Stromal cell of bone marrow (primary cell): ENCODE data around the gene NME1.
"Not testable (repeated sequence)": the region's sequence is repeated elsewhere in the genome, so short reads cannot be mapped to it uniquely, and the experiment has no call there.

Experiments used
- DNase-seq: peaks from one replicate; pipeline ENCODE4 v3.0.0-alpha.2; 2012; ENCODE audit warnings: low read depth

NME1 gene

DNA sequence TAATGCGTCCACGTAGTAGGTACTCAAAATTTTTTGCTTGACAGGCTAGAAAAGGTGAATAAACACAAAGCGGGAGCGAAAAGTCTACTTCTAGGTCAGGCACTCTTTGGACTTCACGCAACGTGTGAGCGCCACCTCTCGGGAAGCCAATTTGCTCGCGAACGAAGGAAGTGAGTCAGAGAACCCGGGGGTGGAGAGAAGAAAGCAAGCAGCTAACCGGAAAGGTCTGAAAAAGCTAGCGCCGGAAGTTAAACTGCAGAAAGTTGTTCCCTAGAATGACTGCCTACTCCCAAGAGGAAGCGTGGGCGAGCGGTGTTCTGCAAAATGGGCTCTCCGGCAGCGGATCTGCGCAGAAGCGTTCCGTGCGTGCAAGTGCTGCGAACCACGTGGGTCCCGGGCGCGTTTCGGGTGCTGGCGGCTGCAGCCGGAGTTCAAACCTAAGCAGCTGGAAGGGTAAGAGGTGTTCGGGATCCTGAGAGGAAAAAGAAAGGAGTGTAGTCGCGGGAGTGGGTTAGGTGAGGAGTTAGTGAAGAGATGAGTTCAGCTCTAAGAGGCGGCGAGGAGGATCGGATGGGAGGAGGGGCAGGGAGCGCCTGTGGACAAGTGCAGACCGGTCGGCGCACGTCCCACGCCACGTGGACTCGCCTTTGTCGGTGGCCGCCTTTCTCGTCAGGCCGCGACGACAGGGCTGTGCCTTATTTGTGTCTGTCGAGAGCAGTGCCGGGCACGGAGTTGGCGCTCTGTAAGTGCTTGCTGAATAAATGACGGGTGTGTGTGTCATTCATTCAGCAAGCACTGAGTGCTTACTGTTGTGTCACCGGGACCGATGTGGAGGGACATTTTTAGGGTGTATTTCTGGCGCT is at the start of gene NME1:
TSS of gene NME1 (plus strand) at position 350 of the 863 bp plus-strand sequence. CDS start 2,096 bp downstream, outside the sequence.
- DNase-seq, result peak; percentile 99

DNA sequence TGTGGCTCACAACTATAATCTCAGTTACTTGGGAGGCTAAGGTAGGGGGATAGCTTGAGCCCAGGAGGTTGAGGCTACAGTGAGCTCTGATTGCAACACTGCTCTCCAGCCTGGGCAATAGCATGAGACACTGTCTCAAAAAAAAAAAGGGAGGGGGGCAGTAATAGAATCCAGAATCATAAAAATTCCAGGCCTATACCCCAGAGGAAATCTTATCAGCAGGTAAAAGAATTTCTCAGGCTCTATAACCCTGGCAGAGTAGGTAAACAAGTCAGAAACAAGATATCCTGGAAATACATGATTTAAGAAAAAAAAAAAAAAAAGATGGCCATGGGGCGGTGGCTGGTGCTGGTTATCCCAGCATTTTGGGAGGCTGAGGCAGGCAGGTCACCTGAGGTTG is 45.6 kb upstream of the NME1 start:
- no peak for DNase-seq

DNA sequence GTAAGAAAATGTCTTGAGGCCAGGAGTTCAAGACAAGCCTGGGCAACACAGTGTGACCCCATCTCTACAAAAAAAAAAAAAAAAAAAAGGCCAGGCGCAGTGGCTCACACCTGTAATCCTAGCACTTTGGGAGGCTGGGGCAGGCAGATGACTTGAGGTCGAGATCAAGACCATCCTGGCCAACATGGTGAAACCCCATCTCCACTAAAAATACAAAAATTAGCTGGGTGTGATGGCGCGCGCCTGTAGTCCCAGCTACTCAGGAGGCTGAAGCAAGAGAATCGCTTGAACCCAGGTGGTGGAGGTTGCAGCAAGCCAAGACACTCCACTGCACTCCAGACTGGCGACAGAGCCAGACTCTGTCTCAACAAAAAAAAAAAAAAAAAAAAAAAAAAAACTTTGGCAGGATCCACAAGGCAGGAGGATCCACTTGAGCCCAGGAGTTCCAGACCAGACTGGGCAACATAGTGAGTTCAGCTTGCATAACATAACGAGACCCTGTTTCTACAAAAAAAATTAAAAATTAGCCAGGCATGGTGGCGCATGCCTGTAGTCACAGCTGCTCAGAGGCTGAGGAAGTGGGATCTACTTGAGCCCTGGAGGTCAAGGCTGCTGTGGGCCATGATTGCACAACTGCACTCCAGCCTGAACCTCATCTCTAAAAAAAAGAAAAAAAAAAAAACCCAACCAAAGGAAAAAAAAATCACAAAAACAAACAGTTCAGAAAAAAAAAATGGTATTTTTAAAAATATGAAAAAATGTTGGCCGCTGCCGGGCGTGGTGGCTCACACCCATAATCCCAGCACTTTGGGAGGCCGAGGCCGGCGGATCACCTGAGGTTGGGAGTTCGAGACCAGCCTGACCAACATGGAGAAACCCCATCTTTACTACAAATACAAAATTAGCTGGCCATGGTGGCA is 40.8 kb upstream of the NME1 start:
- DNase-seq, result not testable (repeated sequence)

DNA sequence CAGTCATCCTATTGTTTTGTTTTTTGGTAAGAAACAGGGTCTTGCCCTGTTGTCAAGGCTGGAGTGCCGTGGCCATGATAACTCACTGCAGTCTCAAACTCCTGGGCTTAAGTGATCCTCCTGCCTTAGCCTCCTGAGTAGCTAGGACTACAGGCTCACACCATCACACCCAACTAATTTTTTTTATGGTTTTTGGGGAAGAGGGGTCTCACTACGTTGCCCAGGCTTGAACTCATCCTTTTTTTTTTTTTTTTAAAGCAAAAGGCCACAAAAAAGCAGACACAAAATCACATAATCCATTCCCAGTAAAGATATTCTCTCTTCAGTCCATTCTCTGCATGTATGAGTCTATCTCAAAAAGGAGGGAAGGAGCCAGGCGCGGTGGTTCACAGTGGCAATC is 38.2 kb upstream of the NME1 start:
- DNase-seq, result no peak

DNA sequence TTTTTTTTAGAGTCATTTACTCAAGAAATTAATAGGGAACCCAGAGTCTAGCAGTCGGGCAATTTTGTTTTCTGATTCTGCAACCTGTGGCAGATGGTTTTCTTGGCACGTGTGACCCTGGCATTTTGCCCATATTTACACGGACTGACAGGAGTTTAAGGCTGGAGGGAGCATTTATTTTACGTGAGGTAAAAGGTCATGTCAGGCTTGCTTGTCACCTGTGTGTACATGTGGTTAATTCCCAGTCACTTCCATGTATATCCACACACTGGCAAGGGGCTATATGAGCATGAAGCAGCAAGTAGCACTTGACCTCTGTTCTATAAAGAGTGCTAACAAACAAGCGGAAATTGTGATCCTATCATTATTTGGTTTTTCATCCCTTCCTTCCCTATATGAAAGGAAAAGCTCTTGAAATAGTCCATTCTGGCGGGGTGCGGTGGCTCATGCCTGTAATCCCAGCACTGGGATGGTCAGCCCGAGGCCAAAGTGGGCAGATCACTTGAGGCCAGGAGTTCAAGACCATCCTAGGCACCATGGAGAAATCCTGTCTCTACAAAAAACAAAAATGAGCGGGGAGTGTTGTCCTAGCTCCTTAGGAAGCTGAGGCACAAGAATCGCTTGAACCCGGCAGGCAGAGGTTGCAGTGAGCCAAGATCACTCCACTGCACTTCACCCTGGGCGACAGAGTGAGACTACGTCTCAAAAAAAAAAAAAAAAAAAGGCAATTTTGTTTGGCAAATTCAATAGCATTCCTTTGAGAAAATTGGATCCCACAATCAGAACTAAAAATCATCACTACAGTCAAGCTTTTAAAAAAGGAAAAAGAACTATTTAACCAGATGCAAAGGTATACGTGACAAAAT is 34.8 kb upstream of the NME1 start:
- no peak for DNase-seq

DNA sequence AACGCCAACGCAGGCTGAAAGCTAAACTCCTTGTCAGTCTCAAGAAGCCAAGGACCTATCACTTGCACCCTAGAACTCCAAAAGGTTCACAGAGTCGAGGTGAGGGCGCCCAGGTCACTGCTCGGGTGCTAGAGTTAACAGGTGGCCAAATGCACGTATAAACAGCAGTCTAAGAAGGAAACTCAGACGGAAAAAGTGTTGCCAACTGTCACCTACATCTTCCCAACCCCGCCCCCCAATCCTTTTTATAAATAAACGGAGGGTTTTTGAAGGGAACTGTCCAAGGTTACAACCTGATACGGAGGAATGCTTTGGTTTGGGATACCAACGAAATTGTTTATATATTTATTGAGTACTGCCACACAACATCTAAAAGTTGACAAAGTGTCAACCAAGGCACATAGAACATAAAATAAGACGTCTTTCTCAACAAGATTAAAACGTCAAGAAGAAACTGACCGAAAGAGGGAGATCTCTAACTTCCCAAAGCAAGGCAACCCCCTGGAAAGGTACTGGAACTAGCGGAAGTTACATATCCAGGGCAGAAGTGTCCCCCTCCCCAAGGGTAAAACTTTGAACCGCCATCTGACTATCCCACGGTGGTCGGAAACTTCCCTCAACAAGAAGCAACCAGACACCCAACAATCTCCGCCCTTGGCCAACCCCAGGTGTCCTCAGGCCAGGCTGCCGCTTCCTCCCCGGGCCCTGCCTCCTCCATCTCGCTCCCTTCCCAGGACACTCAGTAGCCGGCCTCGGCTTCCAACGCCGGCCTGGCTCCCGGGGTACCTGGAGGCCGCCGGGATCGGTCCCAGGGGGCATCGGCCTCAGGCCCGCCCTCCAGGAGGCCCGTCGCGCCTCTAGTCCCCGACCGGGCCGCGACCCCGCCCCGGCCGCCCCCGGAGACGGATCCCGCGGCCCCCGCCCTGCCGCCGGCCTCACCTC is 33.7 kb upstream of the NME1 start:
- no peak for DNase-seq

DNA sequence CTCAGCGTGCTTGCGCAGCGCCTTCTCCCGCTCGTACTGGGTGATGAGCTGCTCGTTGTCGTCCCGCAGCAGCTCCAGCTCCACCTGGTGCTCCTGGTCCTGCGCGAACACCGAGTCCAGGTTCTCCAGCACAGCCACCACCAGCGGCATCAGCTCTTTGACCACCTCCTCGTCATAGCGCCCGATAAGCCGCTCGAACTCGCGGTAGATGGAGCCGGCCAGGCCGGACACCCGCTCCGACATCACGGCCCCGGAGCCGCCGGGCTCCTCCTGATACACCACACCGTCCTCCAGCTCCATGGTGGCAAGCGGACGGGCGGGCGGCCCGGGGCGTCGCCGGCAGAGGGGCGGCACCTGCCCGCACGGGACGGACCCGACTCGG is 33.0 kb upstream of the NME1 start:
- no peak for DNase-seq

DNA sequence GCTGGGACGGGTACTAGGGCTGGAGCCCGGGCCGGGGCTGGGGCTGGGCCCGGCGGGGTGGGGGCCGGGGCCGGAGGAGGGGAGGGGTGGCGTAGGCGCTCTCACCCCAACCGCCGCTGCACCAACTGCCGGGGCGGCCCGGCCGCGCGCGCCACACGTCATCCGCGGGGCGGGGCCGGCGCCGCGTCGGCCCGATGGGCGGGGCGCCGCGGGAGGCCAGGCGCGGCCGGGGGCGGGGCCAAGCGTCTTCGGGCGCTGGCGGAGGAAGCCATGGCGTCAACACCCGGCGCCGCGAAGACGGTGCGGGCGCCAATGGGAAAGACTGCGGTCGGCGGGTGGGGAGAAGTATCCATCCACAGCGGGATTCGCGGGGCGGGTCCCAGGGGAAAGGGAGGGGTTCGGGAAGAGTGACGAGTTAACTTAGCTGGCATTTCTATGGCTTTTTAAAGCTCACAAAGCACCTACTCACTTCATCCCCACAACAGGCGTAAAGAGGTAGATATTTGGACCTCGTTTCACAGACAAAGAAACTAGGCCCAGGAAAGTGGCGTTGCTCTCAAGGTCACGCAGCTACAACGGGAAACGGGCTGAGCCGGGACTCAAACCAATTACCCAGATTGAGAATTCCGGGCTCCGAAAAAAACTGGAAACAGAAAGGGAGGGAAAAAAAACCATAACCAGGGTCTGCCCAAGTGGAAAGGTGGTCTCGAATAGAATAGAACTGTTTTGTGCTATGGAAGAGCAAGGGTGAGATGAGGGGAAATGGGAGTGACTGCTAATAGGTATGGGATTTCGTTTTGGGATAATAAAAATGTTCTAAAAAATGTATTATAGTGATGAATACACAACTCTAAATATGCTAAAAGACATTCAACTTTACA is 32.4 kb upstream of the NME1 start, which contains the start of gene SPAG9:
TSS of gene SPAG9 (minus strand) at position 130 of the 881 bp plus-strand sequence. CDS start 212 bp downstream, outside the sequence.
- DNase-seq, result peak; percentile 95

DNA sequence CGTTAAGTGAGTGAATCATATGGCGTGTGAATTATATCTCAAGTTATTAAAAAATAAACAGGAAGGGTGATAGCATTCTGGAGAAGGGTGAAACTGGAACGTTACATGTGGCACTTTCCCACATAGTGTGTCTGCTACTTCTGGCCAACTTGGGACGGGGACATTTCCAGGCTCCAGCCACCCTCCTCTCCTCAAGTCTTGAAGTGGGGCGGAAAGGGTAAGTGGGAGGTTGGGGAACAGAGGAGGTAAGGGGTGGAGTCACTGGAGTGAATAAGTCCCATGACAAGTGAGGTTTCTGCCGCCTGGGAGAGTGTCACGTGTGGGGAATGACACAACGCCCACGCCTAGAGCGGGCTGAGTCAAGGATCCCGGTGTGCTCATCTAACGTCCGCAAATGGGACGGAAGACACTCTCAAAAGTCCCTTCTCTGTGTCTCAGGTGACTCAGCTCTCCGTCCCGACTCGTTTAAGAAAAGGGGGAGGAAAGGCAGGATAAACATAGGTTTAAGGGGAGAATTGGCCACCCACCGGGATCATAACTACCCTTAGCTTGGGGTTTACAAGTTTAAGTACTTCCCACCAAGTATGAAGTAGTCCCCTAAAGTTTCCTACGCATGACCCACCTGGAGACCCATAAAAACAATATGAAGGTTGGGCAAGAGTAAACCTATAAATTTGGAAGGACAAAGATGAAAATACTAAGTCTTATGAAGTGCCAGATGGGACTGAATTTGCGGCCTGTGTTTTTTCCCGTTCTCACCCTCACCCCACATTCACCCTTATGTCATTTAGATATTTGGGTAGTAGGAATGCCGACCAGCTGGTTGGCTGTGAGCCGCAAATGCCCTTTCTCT is 31.5 kb upstream of the NME1 start:
- peak; percentile 91 for DNase-seq

DNA sequence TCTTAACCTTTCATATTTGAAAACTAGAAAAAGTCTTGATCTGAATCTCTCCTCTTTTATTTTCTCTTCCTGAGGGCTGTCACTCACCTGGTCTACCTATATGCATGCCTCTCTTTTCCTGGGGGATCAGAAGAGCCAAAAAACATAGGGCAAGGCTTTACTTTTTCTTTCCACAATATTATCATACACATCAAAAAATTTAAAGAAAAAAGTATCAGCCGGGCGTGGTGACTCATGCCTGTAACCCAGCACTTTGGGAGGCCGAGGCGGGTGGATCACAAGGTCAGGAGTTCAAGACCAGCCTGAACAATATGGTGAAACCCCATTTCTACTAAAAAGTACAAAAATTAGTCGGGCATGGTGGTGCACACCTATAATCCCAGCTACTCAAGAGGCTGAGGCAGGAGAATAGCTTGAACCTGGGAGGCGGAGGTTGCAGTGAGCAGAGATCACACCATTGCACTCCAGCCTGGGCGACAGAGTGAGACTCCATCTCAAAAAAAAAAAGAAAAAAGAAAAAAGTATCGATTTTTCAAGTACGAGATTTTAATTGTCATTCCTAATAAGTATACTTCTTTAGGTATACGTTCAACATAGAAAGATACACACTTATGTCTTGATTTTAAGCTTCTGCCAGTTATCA is 30.8 kb upstream of the NME1 start:
- not testable (repeated sequence) for DNase-seq

DNA sequence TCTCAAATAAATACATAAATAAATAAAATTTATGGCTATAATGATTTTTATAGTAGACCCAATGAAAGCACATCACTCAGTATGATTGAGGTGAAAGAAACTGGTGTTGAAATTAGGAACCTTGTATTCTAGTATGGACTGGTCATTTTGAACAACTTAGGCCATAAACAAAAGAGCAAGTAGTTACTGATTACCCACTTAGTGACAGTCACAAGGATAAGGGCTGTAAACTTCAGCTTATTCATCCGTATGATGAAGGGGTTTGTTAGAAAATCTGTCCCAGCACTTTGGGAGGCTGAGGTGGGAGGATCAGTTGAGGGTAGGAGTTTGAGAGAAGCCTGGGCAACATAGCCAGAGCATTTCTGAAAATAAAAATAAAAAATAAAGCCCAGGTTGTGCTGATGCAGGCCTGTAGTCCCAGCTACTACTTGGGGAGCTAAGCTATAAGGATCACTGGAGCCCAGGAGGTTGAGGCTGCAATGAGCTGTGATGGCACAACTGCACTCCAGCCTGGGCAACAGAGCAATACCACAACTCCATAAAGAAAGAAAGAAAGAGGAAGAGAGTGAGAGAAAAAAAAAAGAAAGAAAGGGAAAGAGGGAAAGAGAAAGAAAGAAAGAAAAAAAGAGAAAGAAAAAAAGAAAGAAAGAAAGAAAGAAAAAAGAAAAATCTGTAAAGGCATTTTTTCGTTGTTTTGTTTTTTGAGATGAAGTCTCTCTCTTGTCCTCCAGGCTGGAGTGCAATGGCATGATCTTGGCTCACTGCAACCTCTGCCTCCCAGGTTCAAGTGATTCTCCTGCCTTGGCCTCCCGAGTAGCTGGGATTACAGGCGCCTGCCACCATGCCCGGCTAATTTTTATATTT is 28.5 kb upstream of the NME1 start:
- no peak for DNase-seq

DNA sequence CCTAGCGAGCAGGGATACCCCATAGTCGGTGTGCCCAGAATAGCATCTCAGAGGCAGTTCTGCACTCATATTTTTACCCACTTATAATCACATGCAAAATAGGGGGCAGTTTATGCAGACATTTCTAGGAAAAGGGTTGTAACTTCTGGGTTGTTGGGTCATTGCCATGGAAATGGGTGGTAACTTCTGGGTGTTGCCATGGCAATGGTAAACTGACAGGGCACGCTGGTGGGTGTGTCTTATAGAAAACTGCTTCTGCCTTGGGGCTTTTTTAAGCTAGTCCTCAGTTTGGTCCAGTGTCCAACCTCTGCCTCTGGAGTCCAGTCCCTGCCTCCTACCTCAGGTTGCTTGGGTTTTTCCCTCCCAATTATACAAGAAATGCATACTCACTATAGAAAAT is 25.3 kb upstream of the NME1 start:
- DNase-seq, result no peak

DNA sequence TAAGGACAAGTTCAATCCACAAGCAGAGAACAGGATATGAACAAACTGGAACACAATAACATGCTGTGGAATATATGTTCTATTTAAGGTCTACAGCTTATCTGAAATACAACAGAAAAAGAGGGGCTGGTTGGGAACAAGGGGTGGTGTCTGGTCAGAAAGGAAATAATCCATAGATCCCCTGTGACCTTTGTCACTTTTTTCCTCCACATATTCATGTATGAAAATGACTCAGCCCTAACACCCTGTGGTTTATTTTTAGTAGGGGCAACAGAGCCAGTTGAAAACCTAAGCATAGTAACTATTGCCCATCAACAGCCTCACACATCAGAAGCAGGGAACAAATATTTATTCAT is 20.4 kb upstream of the NME1 start:
- no peak for DNase-seq

DNA sequence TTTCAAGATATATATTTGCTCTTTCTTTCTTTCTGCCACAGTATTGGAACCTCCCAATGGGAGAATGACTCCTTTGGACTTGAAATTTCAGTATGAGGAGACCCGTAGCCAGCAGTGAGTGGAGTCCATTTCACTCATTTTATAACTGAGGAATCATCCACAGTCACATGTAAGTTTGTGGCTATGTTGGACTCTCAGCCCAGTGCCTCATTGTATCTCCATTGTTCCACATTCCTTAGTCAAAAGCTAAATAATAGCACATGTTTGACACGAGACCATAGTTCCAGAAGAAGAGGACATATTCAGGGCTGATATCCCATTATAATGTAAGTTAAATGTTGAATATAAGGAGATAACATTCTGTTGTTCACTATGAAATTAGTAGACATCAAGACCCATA is 20.0 kb upstream of the NME1 start:
- DNase-seq, result no peak

DNA sequence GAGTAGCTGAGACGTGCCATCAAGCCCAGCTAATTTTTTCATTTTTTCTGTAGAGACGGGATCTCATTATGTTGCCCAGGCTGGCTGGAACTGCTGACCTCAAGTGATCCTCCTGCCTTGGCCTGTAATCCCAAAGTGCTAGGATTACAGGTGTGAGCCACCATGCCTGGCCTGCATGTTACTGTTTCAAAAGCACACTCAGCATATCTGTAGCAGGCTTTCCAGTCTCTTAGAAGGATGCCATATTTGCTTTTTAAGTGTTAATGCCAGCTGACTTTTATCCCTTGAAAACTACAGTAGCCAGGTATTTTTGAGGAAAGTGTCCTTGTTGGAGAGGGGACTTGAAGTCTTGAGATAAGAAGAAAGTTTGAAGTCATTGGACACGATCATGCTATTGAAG is 17.4 kb upstream of the NME1 start:
- DNase-seq, result no peak

DNA sequence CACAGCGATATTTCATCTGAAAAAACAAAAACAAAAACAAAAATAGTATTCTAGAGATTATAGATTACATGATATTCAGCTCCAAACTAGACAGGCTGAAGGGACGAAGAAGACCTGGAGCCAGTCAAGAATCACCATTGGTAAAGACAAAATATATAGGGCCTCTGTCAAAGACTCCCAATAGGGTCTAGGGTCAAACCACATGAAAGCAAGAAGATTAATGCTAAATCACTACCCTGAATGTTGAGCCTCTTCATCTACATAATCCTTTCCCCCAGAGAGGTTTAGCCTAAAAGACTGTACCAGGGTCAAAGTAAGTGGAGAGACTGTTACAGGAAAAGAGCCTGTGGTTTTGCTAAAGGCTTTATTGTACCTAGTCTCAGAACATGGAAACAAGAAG is 10.8 kb upstream of the NME1 start:
- no peak for DNase-seq

DNA sequence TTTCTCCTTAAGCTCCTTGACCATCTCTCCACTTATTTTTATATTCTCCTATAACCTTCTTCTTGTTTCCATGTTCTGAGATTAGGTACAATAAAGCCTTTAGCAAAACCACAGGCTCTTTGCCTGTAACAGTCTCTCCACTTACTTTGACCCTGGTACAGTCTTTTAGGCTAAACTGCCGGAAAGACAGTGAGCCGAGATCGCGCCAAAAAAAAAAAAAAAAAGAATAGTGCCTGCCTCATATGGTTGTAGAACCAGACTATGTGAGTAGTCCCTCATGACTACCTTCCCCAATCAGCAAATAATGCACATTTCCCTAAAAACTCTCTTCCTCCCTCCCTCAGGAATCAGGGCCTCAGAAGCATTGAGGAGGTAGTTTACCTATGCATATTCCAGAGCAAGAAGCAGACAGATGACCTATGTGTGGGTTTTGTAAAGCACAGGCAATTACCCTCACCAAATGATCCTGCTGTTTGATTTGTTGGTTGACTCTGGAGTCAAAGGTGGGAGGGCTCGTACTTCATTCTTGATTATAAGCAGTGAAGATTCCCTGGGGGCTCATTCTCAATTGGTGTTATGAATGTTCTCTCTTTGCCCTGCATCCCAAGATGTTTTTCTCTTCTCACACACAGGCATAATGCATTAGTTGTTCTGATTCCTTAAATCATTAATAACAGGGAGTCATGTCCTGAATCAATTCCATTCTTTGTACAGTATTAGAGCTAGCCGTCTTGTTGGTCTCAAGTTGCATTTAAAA is 8.9 kb upstream of the NME1 start:
- no peak for DNase-seq
